GM10248 (cell line): ENCODE measurements around the gene A2ML1.
A peak's percentile ranks its signal among the peaks of the same experiment; 100 is the strongest.

ENCODE experiments used
- CTCF ChIA-PET: fragments of 300-600 bp; sonication (Branson Sonifier 250); formaldehyde crosslinking; extraction: SDS; loops from one replicate; lab custom pipeline; 2021; ENCODE audit warnings: antibody characterized with exemption; lab: Yijun Ruan, JAX
- POLR2A ChIA-PET: fragments of 350-650 bp; sonication (Branson Sonifier 250); formaldehyde crosslinking; extraction: SDS; loops from one replicate; lab custom pipeline; 2020; ENCODE audit warnings: antibody characterized with exemption; lab: Yijun Ruan, JAX
- DNase-seq: peaks from one replicate; pipeline ENCODE4 v3.0.0; 2012; ENCODE audit errors: extremely low spot score
- TF ChIP-seq, protein P1 (sequence below): IDR thresholded peaks from 2 replicates; pipeline ENCODE4 v1.5.1; 2012; ENCODE audit warnings: mild to moderate bottlenecking, low read depth; ENCODE audit errors: extremely low read depth, missing control alignments, control extremely low read depth

A2ML1 gene

DNA sequence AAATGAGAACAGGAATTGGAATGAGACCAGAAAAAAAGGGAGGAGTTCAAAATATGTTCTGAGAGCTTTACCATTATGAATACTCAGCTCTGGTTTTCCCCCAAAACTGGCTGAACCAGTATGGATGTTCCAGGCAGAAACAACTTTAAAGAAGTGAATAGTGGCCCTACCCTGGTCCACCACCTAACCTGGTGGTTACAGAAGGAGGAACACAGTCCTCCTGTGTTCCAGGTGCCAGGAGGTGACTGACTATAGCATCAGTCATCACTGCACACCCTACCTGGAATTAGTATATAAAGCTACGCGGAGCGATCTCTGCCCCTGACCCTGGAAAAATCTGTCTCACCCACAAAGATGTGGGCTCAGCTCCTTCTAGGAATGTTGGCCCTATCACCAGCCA, at the start of gene A2ML1:
Gene A2ML1, plus strand, starts transcription at position 324 of the 400 bp plus-strand sequence. Its CDS starts 31 bp downstream, at position 355.
- ChIA-PET POLR2A (no interaction called here), CTCF (interaction anchor here (0.7 to 1.1 kb wide), 2 partner anchors 141 to 165 kb away, joined by 3 read pairs; no protein-coding TSS in a partner anchor)
- TF ChIP-seq, protein P1, sequence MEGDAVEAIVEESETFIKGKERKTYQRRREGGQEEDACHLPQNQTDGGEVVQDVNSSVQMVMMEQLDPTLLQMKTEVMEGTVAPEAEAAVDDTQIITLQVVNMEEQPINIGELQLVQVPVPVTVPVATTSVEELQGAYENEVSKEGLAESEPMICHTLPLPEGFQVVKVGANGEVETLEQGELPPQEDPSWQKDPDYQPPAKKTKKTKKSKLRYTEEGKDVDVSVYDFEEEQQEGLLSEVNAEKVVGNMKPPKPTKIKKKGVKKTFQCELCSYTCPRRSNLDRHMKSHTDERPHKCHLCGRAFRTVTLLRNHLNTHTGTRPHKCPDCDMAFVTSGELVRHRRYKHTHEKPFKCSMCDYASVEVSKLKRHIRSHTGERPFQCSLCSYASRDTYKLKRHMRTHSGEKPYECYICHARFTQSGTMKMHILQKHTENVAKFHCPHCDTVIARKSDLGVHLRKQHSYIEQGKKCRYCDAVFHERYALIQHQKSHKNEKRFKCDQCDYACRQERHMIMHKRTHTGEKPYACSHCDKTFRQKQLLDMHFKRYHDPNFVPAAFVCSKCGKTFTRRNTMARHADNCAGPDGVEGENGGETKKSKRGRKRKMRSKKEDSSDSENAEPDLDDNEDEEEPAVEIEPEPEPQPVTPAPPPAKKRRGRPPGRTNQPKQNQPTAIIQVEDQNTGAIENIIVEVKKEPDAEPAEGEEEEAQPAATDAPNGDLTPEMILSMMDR, result no peak
- DNase-seq, result no peak

DNA sequence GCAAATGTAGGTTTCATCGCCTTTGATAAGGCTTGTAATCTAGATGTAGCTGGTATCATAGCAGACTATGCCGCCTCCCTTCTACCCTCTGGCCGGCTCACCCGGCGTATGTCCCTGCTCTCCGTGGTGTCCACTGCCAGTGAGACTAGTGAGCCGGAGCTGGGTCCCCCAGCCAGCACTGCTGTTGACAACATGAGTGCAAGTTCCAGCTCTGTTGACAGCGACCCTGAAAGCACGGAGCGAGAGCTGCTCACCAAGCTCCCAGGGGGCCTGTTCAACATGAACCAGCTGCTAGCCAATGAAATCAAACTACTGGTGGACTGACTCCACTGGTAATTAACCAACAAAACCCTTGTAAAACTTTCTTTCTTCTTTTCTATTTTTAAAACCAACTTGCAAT, 49.0 kb upstream of the A2ML1 start:
- no peak for DNase-seq
- ChIA-PET POLR2A (no interaction called here), CTCF (no interaction called here)
- TF ChIP-seq, protein P1, result no peak

DNA sequence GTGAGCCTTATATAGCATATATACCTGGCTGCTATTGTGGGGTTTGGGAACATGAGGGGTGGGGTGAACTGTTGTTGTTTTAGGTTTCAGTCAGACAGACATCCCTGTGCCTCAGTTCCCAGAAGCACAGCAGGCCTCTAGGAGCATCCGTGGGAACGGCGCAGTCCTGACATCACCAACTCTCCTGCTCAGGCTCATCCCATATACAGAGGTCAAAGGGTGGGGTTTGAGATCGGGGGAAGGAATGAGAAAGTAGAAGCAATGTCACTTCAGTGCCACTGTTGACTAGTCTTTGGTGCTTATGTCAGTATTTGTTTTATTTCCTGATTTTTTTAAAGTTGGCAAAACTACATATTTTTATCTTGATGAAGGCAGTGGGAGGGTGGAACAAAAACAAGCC, 43.1 kb upstream of the A2ML1 start:
- ChIA-PET POLR2A (no interaction called here), CTCF (interaction anchor here (1.4 kb wide), 1 partner anchor 81 kb away, joined by 4 read pairs; no protein-coding TSS in a partner anchor)
- no peak for DNase-seq
- TF ChIP-seq, protein P1, result no peak

DNA sequence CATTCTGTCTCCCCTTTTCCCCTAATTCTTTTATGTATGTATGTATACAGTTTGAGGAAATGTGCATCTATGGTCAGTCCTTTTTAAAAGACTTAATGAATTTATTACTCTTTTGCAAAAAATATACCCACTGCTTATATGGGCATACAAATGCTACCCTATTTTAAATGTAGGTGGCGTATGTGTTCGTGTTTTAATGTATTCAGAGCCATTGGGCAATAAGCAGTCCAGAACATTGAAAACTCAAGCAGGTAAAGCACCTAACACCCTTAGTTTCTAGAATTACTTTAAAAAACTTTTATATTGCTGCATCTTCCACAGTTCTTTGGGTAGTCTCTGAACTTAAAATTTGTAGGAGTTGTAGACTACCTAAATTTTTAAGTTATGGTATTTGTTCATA, 42.6 kb upstream of the A2ML1 start:
- POLR2A ChIA-PET, result no interaction called here
- TF ChIP-seq, protein P1, result no peak
- DNase-seq, result no peak
- CTCF ChIA-PET, result interaction anchor here (1.4 kb wide), 1 partner anchor 81 kb away, joined by 4 read pairs; no protein-coding TSS in a partner anchor

DNA sequence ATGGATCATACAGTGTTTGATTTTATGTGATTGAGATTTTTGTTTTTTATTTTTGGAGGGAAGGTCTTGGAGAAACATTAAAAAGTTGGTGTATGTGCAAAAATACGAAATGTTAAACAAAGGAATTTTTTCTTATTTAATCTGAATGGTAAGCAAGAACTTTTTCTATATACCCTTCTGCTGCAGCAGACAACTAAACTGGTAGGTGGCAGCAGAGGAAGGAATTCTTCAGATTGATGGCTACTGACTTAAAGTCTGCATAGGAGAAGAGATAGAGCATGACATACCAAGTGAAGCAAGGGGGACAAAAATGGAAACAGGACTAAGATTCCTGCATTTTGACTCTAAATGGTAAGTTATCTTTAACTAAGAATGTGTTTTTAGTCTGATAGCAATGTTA, 42.0 kb upstream of the A2ML1 start:
- no peak for DNase-seq
- ChIA-PET CTCF (interaction anchor here (1.4 to 1.8 kb wide), 2 partner anchors 80 to 110 kb away, joined by 4 to 8 read pairs; no protein-coding TSS in a partner anchor), POLR2A (no interaction called here)
- TF ChIP-seq, protein P1, result peak; percentile 40

DNA sequence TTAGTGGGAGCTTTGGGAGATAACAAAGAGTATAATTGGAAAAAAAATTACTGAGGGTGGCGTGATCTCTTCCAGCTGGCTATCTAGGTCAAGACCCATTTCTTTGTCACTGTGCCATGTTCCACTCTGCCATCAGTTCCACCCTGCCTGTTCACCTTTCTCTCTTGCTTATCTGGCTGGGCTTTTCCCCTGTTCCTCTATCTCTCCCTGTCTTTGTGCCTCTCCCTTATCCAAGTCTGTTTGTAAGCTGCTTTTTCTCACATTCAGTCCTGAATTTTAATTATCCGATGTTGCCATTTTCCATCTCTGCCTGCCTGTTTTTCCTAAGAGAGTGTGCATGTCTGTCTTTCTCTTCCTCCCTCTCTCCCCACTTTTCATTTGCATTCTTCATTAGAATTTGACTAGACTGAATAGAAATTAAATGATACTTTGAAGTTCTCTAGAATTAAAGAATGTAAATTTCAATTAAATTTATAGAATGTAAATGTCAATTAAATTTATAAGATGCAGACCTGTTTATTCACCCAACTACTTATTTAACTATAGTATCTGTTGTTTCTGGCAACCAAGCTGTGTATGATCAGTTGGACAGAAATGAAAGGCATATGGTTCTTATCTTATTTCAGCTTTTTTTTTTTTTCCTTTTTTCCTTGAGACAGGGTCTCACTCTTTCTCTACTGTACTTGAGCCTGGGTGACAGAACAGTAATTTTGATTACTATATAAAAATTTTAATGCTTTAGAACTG, 40.9 kb upstream of the A2ML1 start:
- ChIA-PET POLR2A (no interaction called here), CTCF (interaction anchor here (0.9 to 1.8 kb wide), 3 partner anchors 25 to 268 kb away, joined by 3 to 8 read pairs (median 6); no protein-coding TSS in a partner anchor)
- DNase-seq, result no peak
- TF ChIP-seq, protein P1, result no peak
